NCI-H1694 treated with DMSO at 0.1 percent for 48 hours (cell line): ENCODE data around the gene PRUNE2.
"Not testable (repeated sequence)": the region's sequence is repeated elsewhere in the genome, so short reads cannot be mapped to it uniquely, and the experiment has no call there.

ENCODE experiments used
- DNase-seq: peaks from one replicate; lab custom pipeline; 2025; lab: John Stamatoyannopoulos, UW

PRUNE2 gene

GRCh38 chr9:76693912-76694311 lies 212.0 kb downstream of the PRUNE2 start:
- no peak for DNase-seq

GRCh38 chr9:76692458-76693129 lies 213.3 kb downstream of the PRUNE2 start:
- no peak for DNase-seq

GRCh38 chr9:76691517-76692313 lies 214.2 kb downstream of the PRUNE2 start:
- no peak for DNase-seq

- no peak for DNase-seq
Observed at GRCh38 chr9:76690973-76691370, 214.9 kb downstream of the PRUNE2 start.

GRCh38 chr9:76690246-76690972 lies 215.5 kb downstream of the PRUNE2 start:
- DNase-seq, result no peak

GRCh38 chr9:76688471-76689238 lies 217.3 kb downstream of the PRUNE2 start:
- DNase-seq, result no peak

- no peak for DNase-seq
Observed at GRCh38 chr9:76687861-76688391, 218.0 kb downstream of the PRUNE2 start.

GRCh38 chr9:76686756-76687155 lies 219.2 kb downstream of the PRUNE2 start:
- no peak for DNase-seq

GRCh38 chr9:76684213-76684612 lies 221.7 kb downstream of the PRUNE2 start:
- DNase-seq, result no peak

- no peak for DNase-seq
Observed at GRCh38 chr9:76681556-76681955, 224.4 kb downstream of the PRUNE2 start.

- DNase-seq, result no peak
Observed at GRCh38 chr9:76680716-76681425, 225.0 kb downstream of the PRUNE2 start.

GRCh38 chr9:76677481-76678055 lies 228.3 kb downstream of the PRUNE2 start:
- DNase-seq, result no peak

- no peak for DNase-seq
Observed at GRCh38 chr9:76676857-76677256, 229.1 kb downstream of the PRUNE2 start.

GRCh38 chr9:76667521-76667957 lies 238.4 kb downstream of the PRUNE2 start:
- no peak for DNase-seq

- DNase-seq, result not testable (repeated sequence)
Observed at GRCh38 chr9:76665966-76666365, 239.9 kb downstream of the PRUNE2 start.

GRCh38 chr9:76665458-76665857 lies 240.5 kb downstream of the PRUNE2 start:
- no peak for DNase-seq

- DNase-seq, result no peak
Observed at GRCh38 chr9:76664120-76664519, 241.8 kb downstream of the PRUNE2 start.

GRCh38 chr9:76662476-76663281 lies 243.2 kb downstream of the PRUNE2 start:
- DNase-seq, result no peak

- no peak for DNase-seq
Observed at GRCh38 chr9:76658510-76659231, 247.2 kb downstream of the PRUNE2 start.
